GM19397 (cell line): Measurements from ENCODE around the gene OR2A12.
A peak's percentile ranks its signal among the peaks of the same experiment; 100 is the strongest.
"Not testable (repeated sequence)": the region's sequence is repeated elsewhere in the genome, so short reads cannot be mapped to it uniquely, and the experiment has no call there.

Experiments
- ATAC-seq: cut with Tn5 transposase; IDR thresholded peaks from one replicate; pipeline ENCODE4 v1.9.1; 2021; ENCODE audit warnings: mild to moderate bottlenecking, moderate library complexity; ENCODE audit not compliant: unreplicated experiment

The OR2A12 gene

GRCh38 chr7:144113651-144114050, 27.6 kb downstream of the OR2A12 start:
- no peak for ATAC-seq

- ATAC-seq, result no peak
Measured at GRCh38 chr7:144118341-144118740, 32.3 kb downstream of the OR2A12 start.

GRCh38 chr7:144122876-144123275, 36.8 kb downstream of the OR2A12 start, which contains the start of gene OR2A14:
OR2A14 (plus strand) TSS chr7:144123176; CDS start chr7:144129113, 5,937 bp downstream.
- ATAC-seq, result no peak

DNA sequence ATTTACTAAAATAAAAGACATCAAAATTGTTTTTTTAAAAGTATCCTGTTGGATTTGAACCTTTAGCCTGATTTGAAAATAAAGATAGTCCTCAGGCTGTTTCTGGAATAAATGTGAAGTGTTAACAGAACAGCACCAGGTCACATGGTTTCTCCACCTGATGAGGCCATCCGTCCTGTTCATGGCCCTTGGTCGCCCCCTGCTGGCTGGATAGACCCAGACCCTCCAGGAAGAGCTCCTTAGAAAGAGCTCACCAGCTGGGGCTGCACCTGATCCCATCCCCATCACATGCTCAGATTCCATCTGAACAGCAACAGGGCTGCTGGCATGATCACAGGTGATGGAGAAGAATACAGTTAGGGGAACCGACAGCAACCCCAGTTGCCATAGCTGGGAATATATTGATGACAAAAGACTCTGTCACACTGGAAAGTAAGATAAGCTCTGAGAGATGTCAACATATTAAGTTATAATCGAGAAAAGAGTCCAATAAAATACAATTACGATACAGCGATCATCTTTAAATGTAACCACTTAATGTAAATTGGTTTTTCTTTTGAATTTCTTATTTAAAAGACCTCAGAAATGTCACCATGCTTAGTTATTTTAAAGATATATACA, 41.7 kb downstream of the OR2A12 start:
- ATAC-seq, result peak; percentile 100

GRCh38 chr7:144129601-144130000, 43.5 kb downstream of the OR2A12 start:
- ATAC-seq, result not testable (repeated sequence)

DNA sequence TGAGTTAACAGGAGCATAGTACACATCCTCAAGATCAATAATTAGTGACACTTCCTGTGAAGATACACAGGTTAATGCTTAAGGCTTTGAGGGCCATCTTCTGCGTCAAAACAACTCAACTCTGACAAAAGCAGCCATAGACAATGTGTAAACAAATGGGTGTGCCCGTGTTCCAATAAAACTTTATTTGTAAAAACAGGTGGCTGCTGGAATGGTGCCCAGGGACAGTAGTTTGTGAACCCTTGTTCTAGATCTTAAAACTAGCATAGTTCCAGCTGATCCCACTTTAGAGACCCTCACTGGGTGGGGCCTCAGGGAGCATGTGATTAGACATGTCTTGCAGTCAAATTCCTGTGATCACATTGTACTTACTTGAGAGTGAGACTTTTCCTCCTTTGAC, 44.7 kb downstream of the OR2A12 start:
- ATAC-seq, result no peak

DNA sequence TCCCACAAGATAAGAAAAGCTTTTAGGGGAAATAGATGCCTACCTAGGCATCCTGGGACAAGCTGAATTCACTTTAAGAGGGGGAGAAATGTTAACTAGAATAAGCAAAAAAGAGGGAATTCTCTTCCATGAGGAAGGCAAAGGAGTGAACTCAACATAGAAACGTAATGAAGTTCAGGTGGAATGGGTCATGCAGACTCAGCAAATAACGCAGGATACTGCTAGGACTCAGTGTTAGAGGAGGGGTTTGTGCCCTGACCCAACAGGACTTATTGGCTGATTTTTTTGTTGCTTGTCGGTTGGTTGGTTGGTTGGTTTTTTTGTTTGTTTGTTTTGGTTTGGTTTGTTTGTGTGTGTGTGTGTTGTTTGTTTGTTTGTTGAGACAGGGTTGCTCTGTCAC, 46.2 kb downstream of the OR2A12 start:
- no peak for ATAC-seq

GRCh38 chr7:144133307-144133706, 47.2 kb downstream of the OR2A12 start:
- ATAC-seq, result no peak

GRCh38 chr7:144134116-144134515, 48.0 kb downstream of the OR2A12 start:
- no peak for ATAC-seq

DNA sequence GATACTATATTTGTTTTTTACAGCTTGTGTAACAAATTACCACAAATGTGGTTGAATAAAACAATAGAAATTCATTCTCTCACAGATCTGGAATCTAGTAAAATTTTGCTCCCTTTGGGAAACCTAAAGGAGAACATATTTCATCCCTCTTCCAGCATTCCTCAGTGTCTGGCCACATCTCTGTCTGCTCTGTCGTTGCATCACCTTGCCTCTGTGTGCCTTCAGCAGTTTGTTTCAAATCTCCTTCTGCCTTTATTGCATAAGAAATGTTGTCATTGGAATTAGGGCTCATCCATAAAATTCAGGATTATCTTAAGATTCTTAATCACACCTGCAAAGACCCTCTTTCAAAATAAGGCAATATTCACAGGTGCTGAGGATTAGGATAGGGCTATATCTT, 51.4 kb downstream of the OR2A12 start:
- ATAC-seq, result no peak

DNA sequence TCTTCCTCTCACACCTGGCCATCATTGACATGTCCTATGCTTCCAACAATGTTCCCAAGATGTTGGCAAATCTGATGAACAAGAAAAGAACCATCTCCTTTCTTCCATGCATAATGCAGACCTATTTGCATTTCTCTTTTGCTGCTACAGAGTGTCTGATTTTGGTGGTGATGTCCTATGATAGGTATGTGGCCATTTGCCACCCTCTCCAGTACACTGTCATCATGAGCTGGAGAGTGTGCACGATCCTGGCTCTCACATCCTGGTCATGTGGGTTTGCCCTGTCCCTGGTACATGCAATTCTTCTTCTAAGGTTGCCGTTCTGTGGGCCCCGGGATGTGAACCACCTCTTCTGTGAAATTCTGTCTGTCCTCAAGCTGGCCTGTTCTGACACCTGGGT, 56.1 kb downstream of the OR2A12 start:
- no peak for ATAC-seq

DNA sequence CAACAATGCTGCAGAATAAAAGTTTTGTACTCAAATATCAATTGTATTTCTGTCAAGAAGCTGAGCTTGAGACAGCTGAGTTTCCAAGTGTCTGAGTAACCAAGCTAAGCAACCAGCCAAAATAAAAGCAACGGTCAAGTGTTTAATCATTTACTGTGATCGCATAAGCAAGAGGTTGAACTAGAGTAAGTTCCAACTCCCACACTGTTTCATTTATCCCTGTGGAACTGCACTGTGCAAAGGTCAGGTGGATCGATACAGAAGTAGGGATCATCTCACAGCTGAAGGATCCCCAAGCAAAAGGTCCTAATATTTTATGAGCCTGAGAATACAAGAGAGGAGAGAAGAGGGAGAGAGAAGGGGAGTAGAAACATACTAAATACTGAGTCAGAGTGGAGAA, 58.3 kb downstream of the OR2A12 start:
- ATAC-seq, result no peak

- no peak for ATAC-seq
Measured at GRCh38 chr7:144148224-144148827, 62.2 kb downstream of the OR2A12 start.
